KOPT-K1 (cell line): Measurements from ENCODE around the gene DLG5.

Experiments
- H3K27ac ChIP-seq: fragments of 200-600 bp; sonication (generic); 2 replicates; pipeline ENCODE4 v1.5.1; 2016; ENCODE audit warnings: antibody characterized with exemption, mild to moderate bottlenecking, low read depth, low read length; ENCODE audit not compliant: poor library complexity, severe bottlenecking
- H3K36me3 ChIP-seq: fragments of 200-600 bp; sonication (generic); 2 replicates; pipeline ENCODE4 v1.5.1; 2017; ENCODE audit warnings: antibody characterized with exemption, mild to moderate bottlenecking, low read length, moderate library complexity; ENCODE audit not compliant: insufficient read depth
- H3K9me3 ChIP-seq: fragments of 200-600 bp; sonication (generic); 2 replicates; pipeline ENCODE4 v1.5.1; 2017; ENCODE audit warnings: antibody characterized with exemption, low read length, mild to moderate bottlenecking; ENCODE audit not compliant: insufficient read depth, poor library complexity, severe bottlenecking

Gene DLG5

GRCh38 chr10:77909749-77910375 is 16.7 kb downstream of the DLG5 start:
- Histone ChIP-seq H3K27ac (no peak overlapping the region), H3K36me3 (no peaks in the 10 kb centered on the region), H3K9me3 (no peaks in the 10 kb centered on the region)

GRCh38 chr10:77909021-77909748 is 17.4 kb downstream of the DLG5 start:
- H3K27ac ChIP-seq = no peak overlapping the region
- no peaks in the 10 kb centered on the region for H3K36me3 ChIP-seq
- no peaks in the 10 kb centered on the region for H3K9me3 ChIP-seq

DNA sequence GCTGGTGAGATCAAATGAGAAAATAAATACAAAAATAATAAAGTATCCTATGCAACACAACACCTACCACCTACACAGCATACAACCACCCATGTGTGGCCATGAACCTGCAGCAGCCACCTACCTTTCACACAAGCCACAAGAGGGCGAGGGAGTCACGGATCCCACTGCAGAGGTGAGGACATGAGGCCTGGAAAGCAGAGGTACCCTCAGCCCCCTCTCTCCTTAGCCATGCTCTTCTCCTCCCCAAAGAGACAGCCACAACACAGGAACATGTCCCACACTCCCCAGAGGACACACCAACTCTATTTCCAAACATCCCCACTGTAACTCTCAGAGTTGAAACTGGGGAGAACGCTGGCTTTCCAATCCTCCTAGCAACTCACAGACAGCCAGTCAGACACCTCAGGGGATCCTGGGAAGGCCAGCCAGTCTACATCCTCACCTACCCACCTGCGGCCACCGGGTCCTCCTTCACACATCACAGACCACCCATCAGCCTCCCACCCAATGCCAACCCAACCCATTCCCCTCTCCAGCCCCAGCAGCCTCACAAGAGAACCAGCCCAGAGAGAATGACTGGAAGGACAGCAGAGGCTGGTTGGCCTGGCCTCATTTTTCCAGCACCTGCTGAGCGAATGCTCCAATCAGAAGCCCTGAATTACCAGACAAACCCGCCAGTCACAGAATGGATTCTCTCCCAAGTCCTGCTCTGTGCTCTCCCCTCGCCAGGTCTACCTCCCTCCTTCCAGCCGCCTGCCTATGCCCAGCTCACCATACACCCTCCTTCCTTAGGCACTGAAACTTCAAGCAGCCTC is 18.4 kb downstream of the DLG5 start:
- no peak overlapping the region for H3K27ac ChIP-seq
- H3K9me3 ChIP-seq = no peaks in the 10 kb centered on the region
- no peaks in the 10 kb centered on the region for H3K36me3 ChIP-seq

DNA sequence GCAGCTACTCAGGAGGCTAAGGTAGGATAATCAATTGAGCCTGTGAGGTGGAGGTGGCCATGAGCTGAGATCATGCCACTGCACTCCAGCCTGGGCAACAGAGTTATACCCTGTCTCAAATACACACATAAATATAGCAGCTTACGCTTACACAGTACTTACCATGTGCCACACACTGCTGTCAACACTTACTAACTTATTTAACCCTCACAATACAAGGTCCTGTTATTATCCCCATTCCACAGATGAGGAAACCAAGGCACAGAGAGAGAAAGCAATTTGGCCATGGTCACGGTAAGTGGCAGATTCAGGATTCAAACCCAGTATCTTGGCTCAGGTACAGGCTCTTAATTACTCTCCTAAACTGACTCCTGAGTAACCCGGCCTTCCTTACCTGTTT is 19.1 kb downstream of the DLG5 start:
- Histone ChIP-seq H3K9me3 (no peaks in the 10 kb centered on the region), H3K36me3 (no peaks in the 10 kb centered on the region), H3K27ac (no peak overlapping the region)

DNA sequence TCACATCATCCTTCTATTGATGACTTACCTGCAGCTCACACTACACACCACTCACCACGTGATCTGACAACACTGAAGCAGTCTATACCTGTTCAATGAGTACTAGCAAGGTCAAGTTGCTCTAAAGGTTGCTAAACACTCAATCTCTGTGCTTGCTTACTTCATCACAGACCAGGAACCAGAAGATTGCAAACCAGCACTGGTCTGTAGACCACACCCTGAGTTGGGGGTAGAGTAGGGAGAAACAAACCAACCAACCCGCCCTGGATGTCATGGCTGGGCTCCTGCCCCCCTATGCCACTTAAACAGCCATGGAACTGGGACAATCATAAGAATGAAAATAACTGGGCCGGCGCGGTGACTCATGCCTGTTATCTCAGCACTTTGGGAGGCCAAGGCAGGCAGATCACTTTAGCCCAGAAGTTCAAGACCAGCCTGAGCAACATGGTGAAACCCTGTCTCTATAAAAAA is 19.6 kb downstream of the DLG5 start:
- Histone ChIP-seq H3K36me3 (no peaks in the 10 kb centered on the region), H3K27ac (no peak overlapping the region), H3K9me3 (no peaks in the 10 kb centered on the region)

- Histone ChIP-seq H3K27ac (no peak overlapping the region), H3K36me3 (no peaks in the 10 kb centered on the region), H3K9me3 (no peaks in the 10 kb centered on the region)
Measured at GRCh38 chr10:77905781-77906180, 20.8 kb downstream of the DLG5 start.

DNA sequence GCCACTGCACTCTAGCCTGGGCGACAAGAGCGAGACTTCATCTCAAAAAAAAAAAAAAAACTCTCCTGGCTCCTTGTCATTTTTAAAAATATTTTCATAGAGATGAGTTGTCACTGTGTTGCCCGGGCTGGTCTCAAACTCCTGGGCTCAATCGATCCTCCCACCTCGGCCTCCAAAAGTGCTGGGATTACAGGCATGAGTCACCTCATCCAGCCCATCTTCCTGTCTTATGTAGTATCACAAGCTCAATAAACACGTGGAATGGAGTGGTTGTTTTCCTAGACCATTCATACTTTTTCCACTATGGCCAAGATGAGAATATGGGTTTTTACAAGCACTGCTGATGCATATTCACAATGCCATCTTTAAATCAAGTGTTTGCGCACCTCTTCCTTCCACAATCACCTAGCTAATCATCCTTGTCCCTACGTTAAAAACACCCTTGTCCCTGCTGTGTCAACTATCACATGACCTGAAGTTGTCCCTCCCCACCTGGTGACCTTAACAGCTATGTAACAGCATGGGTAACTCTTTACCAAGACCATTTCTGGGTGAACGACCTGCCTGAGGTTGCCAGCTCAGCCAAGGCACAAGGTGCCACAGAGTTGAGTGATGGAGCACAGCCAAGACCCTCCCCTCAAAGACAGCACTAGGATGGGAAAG is 21.3 kb downstream of the DLG5 start:
- no peaks in the 10 kb centered on the region for H3K36me3 ChIP-seq
- H3K9me3 ChIP-seq = no peaks in the 10 kb centered on the region
- no peak overlapping the region for H3K27ac ChIP-seq

GRCh38 chr10:77904100-77904840 is 22.3 kb downstream of the DLG5 start:
- Histone ChIP-seq H3K27ac (no peak overlapping the region), H3K9me3 (no peaks in the 10 kb centered on the region), H3K36me3 (no peaks in the 10 kb centered on the region)

DNA sequence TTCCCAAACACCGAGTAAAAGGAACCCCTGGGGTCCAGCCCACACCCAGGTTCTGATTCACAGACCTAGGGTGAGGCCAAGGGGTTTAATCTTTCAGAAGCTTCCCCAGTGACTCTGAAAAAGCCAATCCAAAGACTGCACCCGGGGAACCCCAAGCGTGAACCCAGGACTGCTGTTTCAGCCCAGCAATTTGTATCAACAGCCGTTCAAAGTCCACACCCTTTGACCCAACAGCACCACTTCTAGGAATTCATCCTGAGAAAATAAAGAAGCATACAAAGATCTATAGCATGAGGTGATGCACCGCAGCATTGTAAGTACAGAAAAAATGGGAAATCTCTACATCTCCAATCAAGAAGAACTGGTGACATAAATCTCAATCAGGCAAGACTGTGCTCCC is 24.4 kb downstream of the DLG5 start:
- Histone ChIP-seq H3K9me3 (no peaks in the 10 kb centered on the region), H3K36me3 (no peaks in the 10 kb centered on the region), H3K27ac (no peak overlapping the region)

DNA sequence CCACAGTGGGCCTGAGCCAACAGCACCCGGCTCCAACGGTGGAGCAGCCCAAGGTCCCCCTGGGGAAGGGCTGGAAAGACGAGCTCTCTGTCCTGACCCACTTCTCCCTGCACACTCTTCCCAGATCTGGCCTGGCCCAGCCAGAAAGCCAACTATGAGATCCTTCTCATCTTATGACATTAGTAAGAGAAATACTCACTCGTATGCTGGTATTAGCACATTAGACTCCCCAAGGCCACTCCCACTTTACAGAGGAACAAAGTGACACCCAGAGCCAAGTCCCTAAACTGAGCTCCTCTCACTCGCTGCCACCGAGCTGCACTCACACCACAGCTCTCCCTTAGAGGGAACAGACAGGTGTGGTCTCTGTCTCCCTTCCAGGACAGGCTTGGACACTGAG is 24.8 kb downstream of the DLG5 start:
- Histone ChIP-seq H3K36me3 (no peaks in the 10 kb centered on the region), H3K27ac (no peak overlapping the region), H3K9me3 (no peaks in the 10 kb centered on the region)

- H3K27ac ChIP-seq = no peak overlapping the region
Measured at GRCh38 chr10:77899690-77900089, 26.9 kb downstream of the DLG5 start.

DNA sequence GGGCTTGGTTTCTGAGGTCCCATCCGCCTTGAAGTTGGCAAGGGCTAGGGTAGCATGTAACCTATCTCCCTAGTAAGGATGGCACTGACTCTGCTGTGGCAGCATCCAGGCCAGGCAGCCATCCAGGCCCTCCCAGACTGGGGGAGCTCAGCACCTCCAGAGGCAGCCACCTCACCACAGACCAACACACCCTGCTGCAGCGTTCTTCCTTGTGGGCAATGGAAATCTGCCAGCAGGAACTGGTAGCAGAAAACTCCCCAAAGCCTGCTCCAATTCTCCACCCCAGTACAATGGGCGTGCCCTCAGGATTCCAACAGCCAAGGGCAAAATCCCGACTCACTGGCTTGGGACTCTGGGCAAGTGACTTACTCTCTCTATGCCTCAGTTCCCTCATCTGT is 27.5 kb downstream of the DLG5 start:
- Histone ChIP-seq H3K9me3 (no peaks in the 10 kb centered on the region), H3K36me3 (no peaks in the 10 kb centered on the region), H3K27ac (no peak overlapping the region)

More at GRCh38 chr10:77899690-77900089, 26.9 kb downstream of the DLG5 start:
- no peaks in the 10 kb centered on the region for H3K36me3 ChIP-seq
- H3K9me3 ChIP-seq = no peaks in the 10 kb centered on the region

DNA sequence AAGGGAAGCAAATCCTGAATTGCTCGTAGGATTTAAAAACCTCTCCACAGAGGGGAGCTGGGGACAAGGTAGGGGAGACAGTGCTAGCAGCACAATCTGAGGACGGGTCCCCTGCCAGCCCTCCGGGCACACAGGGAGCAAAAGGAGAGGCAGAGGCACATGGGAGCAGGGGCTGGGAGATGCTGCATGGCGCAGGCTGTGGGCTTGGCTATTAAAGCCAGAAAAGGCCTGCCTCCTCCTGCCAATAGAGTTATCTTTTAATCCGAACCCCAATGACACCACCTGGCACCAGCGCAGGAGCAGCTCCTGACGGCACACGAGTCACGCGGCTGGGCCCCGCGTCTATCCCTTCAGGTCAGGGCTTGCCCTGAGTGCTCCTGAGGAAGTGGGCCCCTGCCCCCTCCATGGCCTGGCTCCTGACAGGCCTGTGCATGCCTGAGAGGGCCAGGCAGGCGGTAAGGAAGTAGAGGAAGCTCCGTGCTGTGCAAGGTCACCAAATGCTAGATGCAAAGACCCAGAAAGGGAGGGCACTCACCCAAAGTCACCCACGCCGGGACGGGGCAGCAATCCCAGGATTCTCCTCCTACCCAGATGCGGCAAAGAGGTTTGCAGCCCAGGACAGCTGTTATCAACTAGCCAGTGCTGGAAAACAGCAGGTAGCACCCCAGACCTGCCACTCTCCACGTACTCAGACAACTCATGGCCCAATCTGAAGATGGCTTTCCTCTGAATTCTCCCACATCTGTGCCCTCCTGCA is 28.1 kb downstream of the DLG5 start:
- Histone ChIP-seq H3K9me3 (no peaks in the 10 kb centered on the region), H3K27ac (no peak overlapping the region)

GRCh38 chr10:77896058-77896457 is 30.5 kb downstream of the DLG5 start:
- no peaks in the 10 kb centered on the region for H3K36me3 ChIP-seq
- H3K27ac ChIP-seq = no peak overlapping the region
- no peaks in the 10 kb centered on the region for H3K9me3 ChIP-seq

More for the DNA sequence above, 28.1 kb downstream of the DLG5 start:
- H3K36me3 ChIP-seq = no peaks in the 10 kb centered on the region
